K562 (cell line): ENCODE data around the gene TRIM44. TPM values are rescaled to one million over a fixed set of nuclear protein-coding genes. Genes with fewer than 3 reads are reported as not detected.

Experiments used
- BCLAF1 ChIP-seq, 2 experiments: fragments of 450-650 bp in 1 of 2; IDR thresholded peaks; 2 replicates each; pipeline ENCODE4 v1.6.1; 2011 to 2017; ENCODE audit warnings: low read depth in 2 of 2, antibody characterized with exemption in 1 of 2, borderline replicate concordance in 1 of 2, low read length in 1 of 2, mild to moderate bottlenecking in 1 of 2, mixed read lengths in 1 of 2; ENCODE audit not compliant: control insufficient read depth in 1 of 2
- HCFC1 ChIP-seq: IDR thresholded peaks from 2 replicates; pipeline ENCODE4 v1.6.1; 2012; ENCODE audit warnings: low read depth, low read length, improper control_type of control experiment
- L3MBTL2 ChIP-seq: fragments of 450-650 bp; IDR thresholded peaks from 2 replicates; pipeline ENCODE4 v1.6.1; 2016; ENCODE audit warnings: mild to moderate bottlenecking, moderate library complexity
- MEF2D ChIP-seq: conservative IDR thresholded peaks from 2 replicates; pipeline ENCODE4 v1.6.1; 2016; ENCODE audit warnings: low read depth, missing genetic modification characterization, missing compliant biosample characterization
- NR0B1 ChIP-seq: fragments of 450-650 bp; IDR thresholded peaks from one replicate; pipeline ENCODE4 v1.6.1; 2018; ENCODE audit warnings: mild to moderate bottlenecking, moderate library complexity; ENCODE audit not compliant: partially characterized antibody
- NR3C1 ChIP-seq: sonication (generic); formaldehyde crosslinking; IDR thresholded peaks from 2 replicates; pipeline ENCODE4 v1.8.1; 2022; ENCODE audit warnings: missing genetic modification reagents
- RBM15 ChIP-seq: fragments of 200-400 bp; formaldehyde crosslinking; IDR thresholded peaks from 2 replicates; pipeline ENCODE4 v1.6.1; 2018; ENCODE audit warnings: mild to moderate bottlenecking, low read length, moderate library complexity; ENCODE audit not compliant: insufficient read depth
- SREBF1 ChIP-seq: fragments of 150-350 bp; IDR thresholded peaks from 2 replicates; pipeline ENCODE4 v1.6.1; 2014; ENCODE audit warnings: antibody characterized with exemption, low read depth, low read length, borderline replicate concordance
- ZNF449 ChIP-seq: fragments of 250-450 bp; sonication (Bioruptor Pico); IDR thresholded peaks from 2 replicates; pipeline ENCODE4 v1.8.0; 2022; ENCODE audit warnings: moderate library complexity, mild to moderate bottlenecking, inconsistent platforms
- ZNF644 ChIP-seq: fragments of 200-800 bp; sonication (Bioruptor generic); IDR thresholded peaks from 2 replicates; pipeline ENCODE4 v1.6.1; 2016; ENCODE audit warnings: low read depth, missing genetic modification characterization, missing compliant biosample characterization
- polyA plus RNA-seq, 8 experiments: library from polyadenylated mRNA; depleted of rRNA in 4 of 8; stranded (reverse) in 5 of 8; unstranded in 3 of 8; fragments of >200 nt; fragmentation: Nextera tagmentation in 2 of 8; fragmentation: Illumina TruSeq in 1 of 8; extraction: Ambion mirVana in 2 of 8; extraction: Trizol in 1 of 8; gene quantifications; 2 replicates each; pipeline versions ENCODE4 v1.2.1 to v1.2.3, GENCODE V29; 2011 to 2014; ENCODE audit warnings: inconsistent platforms in 1 of 8, missing spikeins in 1 of 8
- total RNA-seq, 7 experiments: library from RNA; depleted of rRNA in 6 of 7; stranded (reverse); fragments of >200 nt in 6 of 7; fragmentation: Illumina TruSeq in 2 of 7; extraction: Trizol in 2 of 7; gene quantifications; 2 replicates each; pipeline versions ENCODE4 v1.2.1 to v1.2.3, GENCODE V29; 2011 to 2021; ENCODE audit warnings: low replicate concordance in 1 of 7

Gene TRIM44
- total and polyA plus RNA-seq, 9 of the 15 experiments (the other 6 are each of a cell fraction or from before 2014, with no cell fraction given): 8.3 to 105 (median 37.2) TPM

GRCh38 chr11:35815556-35816315, 153.2 kb downstream of the TRIM44 start (continued):
- TF ChIP-seq BCLAF1 (IDR thresholded peaks at IDR 0.05; ENCODE audit: borderline replicate concordance in 1 of 2, control insufficient read depth in 1 of 2, low read depth in 2 of 2, low read length in 1 of 2): no peak
- TF ChIP-seq RBM15: no peak
- TF ChIP-seq MEF2D (tag): no peak
- no peak for TF ChIP-seq ZNF644 (tag)
- no peak for TF ChIP-seq HCFC1
- TF ChIP-seq ZNF449 (CRISPR knock-in tag): no peak
- TF ChIP-seq L3MBTL2: no peak
- TF ChIP-seq SREBF1: no peak
- no peak for TF ChIP-seq NR0B1
- no peak for TF ChIP-seq NR3C1 (CRISPR knock-in tag)
